HPDE6-E6E7 (cell line): Measurements from ENCODE around the gene LEF1.
A peak's percentile ranks its signal among the peaks of the same experiment; 100 is the strongest.

ENCODE experiments used
- DNase-seq: peaks from one replicate; pipeline ENCODE4 v3.0.0; 2011; ENCODE audit warnings: missing footprints; ENCODE audit errors: extremely low spot score

The LEF1 gene

DNA sequence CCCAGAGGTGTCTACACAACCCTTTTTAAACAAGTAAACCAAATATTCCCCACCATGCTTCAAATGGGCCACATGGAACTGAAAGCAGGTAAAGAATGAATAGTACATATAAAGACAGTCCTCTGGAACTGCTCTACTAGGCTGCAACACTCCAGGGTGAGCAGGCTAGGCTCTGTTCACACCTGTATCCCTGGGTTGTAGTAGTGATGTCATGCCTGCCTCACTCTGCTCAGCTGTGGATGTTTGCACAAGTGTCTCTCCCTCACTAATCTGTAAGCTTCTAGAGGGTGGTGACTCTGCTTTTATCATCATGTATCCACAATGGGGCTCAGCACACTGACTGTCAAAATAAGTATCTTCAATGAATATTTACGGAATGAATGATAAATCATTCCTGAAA lies 20.4 kb downstream of the LEF1 start:
- no peak for DNase-seq

DNA sequence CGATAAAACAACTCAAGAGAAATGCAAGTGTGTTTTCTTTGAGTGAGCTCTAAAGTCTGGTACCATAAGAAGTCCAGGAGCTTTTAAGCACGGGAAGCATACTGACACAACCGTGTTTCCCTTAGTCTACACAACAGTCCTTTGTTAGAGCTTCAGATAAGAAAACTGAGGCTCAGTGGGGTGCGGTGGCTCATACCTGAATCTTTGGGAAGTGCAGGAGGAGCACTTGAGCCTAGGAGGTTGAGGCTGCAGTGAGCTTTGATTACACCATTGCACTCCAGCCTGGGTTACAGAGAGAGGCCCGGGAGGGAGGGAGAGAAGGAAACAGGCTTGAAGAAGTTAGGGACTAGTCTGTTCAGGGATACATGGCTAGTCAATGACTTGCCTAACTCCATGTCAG lies 21.9 kb downstream of the LEF1 start:
- no peak for DNase-seq

DNA sequence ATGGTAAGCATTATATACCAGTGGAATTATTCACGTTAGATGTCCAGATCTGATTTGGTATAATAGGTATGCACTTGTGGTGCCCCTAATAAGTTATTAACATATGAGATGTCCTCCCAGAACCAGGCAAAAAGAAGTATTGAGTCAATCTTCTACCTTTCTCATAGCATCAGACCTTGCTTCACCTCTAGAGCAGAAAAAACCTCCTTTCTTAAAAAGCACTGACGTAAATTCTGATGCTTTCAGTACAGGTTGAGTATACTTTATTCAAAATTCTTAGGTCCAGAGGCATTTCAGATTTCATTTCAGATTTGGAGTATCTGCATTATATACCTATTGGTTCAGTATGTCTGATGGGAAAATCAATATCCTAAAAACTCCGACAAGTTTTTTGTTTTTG lies 22.4 kb downstream of the LEF1 start:
- no peak for DNase-seq

DNA sequence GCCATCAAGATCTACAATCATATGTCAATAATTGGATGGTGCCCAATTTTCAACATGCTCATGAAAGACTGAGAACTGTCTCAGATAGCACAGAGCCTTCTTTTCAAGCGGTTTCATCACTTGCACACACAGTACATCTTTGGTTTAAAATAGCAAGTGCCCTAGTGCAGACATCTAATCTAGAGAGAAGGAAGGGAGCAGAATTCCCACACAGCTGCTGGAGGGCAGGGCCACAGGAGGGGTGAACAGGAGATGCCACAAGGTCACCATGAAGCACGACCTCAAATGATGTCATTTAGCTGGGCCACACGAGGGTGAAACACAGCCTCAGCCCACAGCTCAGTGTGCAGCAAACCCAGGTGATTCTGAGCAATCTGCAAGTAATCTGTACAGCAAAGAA lies 24.3 kb downstream of the LEF1 start:
- no peak for DNase-seq

GRCh38 chr4:108143515-108143914 lies 25.2 kb downstream of the LEF1 start:
- no peak for DNase-seq

GRCh38 chr4:108142870-108143269 lies 25.9 kb downstream of the LEF1 start:
- no peak for DNase-seq

DNA sequence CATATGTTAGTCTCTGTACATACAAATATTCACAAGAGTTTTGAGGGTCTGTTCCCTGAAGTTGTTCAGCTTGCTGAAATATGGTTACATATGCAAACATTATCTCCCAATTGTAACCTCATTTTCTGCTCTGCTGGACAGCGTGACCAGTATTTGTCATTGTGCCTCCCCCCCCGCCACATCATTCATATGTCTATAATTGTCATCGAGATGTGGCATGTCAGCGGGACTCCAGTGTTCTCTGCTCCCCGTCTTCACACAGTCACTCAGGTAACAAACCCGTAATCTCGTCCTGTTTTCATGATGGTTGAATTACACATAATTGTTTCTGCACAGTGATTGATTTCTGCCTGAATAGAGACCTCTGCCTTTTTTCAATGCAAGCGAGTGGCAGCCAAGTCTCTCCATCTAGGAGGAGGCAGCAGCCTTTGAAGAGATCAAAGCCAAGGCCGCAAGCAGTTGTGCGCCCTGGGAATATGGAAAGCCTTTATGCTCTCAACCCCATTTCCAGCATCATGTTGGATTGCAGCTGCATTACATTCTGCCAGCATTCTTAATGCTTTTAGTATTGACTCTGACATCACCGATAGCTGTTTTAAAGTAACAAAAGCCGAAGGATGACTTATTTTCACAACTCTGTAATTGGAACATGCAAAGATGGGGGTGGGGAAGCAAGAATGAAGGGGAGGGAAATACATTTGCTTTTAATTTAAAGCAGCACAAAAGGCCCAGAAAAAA lies 27.4 kb downstream of the LEF1 start:
- DNase-seq = no peak

DNA sequence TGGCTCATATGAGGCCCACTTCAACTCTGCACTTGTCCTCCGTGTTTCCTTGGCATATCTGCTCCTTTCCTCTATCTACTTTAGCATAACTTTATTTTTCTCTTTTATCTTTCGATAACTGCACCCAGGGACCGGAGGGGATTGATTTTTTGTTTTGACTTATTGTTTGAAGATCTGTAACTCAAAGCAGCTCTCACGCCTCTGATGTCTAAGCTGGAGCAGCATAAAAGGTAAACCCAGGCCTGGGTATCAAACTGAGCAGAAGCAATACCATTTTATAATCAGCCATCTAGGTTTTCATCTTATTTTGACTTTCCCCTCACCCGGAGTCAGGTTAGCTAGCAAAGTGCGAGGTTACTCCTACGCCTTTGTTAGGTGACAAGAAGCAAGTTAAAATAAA lies 28.4 kb downstream of the LEF1 start:
- DNase-seq = no peak

DNA sequence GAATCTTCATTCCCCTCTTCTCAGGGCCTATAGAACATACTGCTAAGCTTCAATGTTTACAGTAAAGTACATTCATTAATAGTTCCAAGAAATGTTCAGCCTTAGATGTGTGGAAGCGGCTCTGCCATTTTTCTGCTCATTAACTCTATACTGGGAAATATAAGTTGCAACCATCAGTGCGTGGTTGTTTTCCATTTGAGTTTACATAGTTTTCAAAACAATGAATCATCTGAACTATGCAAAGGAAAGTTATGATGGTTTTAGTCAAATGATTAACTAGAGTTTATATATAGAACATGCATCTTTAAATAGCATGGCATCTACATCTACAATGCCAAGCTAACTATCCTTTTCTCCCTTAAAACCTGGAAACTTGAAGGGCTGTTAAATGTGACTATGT lies 29.6 kb downstream of the LEF1 start:
- no peak for DNase-seq

DNA sequence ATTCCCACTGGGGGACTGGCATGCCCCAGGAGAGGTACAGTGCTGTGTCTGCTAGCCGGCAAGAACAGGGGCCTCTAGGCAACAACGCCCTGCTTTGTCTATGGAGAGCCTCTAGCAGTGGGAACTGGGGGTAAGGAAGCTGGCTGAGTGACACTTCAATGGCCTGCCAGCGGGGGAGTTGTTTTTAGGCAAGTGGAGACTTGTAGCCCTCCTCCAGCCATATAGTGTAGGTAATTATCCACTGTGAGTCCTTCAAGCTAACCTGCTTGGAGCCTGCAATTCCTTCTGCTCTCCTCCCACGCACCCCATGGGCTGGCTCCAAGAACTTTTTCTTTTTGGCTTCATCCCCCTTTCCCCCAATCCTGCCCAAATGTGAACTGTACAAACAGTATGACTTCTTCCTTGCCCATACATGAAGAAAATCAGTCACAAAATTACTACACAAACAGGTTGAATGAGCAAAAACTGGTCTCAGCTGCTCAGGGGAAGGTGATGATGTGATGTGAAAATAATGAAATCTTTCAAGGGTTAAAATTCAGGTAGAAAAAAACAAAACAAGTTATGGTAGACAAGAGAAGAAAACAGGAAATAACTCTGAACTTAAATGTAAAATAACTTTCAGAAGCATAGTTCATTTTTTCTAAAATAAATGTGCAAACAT lies 33.1 kb downstream of the LEF1 start:
- peak; percentile 50 for DNase-seq

DNA sequence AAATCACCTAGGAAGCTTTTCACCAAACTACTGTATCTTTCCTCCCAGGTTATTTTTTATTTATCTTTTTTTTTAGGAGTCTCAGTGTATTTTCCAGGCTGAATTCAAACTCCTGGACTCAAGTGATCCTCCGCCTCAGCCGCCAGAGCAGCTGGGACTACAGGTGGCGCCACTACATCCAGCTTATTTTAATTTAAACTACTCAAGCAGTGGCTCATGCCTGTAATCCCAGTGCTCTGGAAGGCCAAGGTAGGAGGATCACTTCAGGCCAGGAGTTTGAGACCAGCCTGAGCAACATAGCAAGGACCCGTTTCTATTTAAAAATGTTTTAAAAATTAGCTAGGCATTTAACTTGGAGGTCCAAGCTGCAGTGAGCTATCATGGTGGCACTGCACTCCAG lies 37.8 kb downstream of the LEF1 start:
- DNase-seq = no peak

DNA sequence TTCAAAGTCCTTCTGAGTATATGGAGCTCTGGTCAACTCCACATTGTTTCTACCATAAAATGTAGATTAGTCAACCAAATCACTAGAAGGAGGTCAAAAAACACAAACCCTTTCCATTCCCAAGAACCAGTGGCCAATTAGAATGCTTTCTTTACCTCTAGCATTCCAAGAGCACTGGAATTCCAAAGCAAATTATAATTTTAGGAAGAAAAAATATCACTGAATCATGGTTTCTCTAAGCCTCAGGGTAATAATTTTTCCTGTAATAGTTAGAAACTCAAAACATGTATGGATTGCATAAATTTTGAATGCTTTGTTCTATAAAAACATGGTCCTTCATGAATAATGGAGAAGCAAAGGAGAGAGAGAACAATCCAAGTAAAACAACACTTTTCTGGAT lies 39.5 kb downstream of the LEF1 start:
- no peak for DNase-seq

DNA sequence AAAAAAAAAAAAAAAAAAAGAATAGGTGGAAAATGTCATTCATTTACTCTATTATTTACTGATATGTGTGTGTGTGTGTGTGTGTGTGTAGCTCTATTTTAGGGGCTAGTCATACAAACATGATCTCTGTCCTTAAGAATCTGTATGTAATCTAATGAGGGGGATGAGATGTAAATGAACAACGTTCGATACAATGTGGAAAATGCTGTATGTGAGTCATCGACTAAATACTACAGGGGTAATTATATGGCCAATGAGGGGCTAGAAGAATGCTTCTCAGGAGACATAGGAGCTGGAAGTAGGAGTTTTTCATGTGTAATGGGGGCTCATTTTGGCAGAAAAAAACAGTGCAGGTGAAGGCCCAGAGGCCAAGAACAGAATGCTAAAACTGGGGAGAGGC lies 41.9 kb downstream of the LEF1 start:
- no peak for DNase-seq

- DNase-seq = no peak
These were observed 47.9 kb downstream of the LEF1 start for GRCh38 chr4:108120789-108121188.

- no peak for DNase-seq
These were observed 49.4 kb downstream of the LEF1 start for GRCh38 chr4:108119199-108119800.

GRCh38 chr4:108118505-108118904 lies 50.2 kb downstream of the LEF1 start:
- peak; percentile 39 for DNase-seq

GRCh38 chr4:108117418-108118182 lies 51.1 kb downstream of the LEF1 start:
- no peak for DNase-seq

DNA sequence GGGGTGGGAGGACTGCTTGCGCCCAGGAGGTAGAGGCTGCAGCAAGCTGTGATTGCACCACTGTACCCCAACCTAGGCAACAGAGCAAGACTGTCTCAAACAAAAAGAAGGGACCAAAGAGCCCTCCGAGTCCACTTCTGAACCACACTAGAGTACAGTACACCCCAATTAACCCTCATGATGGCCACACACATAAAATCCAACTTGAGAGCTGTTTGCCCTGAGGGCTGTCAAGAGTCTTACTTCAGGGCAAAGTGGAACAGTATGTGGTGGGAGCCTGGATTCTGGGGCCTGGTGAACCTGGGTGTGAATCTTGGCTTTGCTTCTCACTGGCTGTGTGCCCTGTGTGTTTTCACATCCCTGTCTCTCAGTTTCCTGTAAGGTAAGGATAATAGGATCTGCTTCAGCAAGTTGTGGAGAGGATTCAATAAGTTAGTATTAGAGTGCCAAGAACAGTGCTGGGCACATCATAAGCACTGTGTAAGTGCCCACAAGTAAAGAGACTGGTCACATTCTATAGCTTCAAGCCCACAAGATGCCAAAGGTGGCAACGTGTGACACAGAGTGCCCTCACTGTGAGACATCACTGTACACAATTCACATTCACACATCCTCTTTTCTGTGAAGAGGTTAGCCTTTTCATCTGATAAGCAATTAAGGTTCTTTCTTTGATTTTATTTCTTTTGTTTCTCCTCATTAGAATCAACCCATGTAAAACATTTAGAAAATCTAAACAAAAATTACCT lies 52.1 kb downstream of the LEF1 start:
- DNase-seq = no peak

- no peak for DNase-seq
These were observed 53.6 kb downstream of the LEF1 start for GRCh38 chr4:108115168-108115526.

DNA sequence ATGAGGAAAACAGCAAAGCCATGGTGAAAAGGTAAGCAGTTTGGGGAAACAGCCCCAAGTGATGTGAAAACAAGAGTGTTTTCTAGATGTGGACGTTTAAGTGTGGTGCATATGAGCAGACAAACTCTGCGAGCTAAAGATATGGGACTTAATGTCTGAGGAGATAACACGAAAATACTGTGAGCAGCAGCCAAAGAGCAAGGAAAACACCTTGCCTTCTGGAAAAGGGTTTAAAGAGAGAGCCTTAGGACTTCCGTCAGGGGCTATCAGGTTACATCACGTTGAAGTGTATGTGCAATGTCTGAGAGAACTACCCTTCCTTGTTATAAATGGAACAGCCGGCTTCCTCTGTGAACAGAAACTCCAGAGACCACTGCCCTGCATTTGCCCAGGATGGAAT lies 54.2 kb downstream of the LEF1 start:
- DNase-seq = no peak

GRCh38 chr4:108113229-108113628 lies 55.5 kb downstream of the LEF1 start:
- DNase-seq = no peak

GRCh38 chr4:108111781-108112180 lies 57.0 kb downstream of the LEF1 start:
- DNase-seq = no peak
